Neural crest cell (in vitro differentiated cells): ENCODE data around the gene MS4A10. TPM values are rescaled to one million over a fixed set of nuclear protein-coding genes. Genes with fewer than 3 reads are reported as not detected.

Experiments
- DNase-seq: peaks from one replicate; pipeline ENCODE4 v3.0.0; 2021; ENCODE audit warnings: low read depth, mixed read lengths, low spot score
- H3K27ac Mint-ChIP-seq: one replicate; pipeline ENCODE4 v1.8.0; 2021; ENCODE audit warnings: mild to moderate bottlenecking, mixed read lengths; ENCODE audit not compliant: unreplicated experiment
- H3K27me3 Mint-ChIP-seq: 2 replicates; pipeline ENCODE4 v1.8.0; 2021; ENCODE audit warnings: low read depth, mild to moderate bottlenecking, mixed read lengths
- H3K36me3 Mint-ChIP-seq: 2 replicates; pipeline ENCODE4 v1.8.0; 2021; ENCODE audit warnings: low read depth, mild to moderate bottlenecking, mixed read lengths
- H3K4me1 Mint-ChIP-seq: 2 replicates; pipeline ENCODE4 v1.8.0; 2021; ENCODE audit warnings: mixed read lengths
- H3K4me3 Mint-ChIP-seq: one replicate; pipeline ENCODE4 v1.8.0; 2021; ENCODE audit warnings: mild to moderate bottlenecking, mixed read lengths
- H3K9me3 Mint-ChIP-seq: 2 replicates; pipeline ENCODE4 v1.8.0; 2021; ENCODE audit warnings: mixed read lengths
- CTCF ChIP-seq: fragments of 200-600 bp; sonication (generic); conservative IDR thresholded peaks from 2 replicates; pipeline ENCODE4 v1.5.0; 2021; ENCODE audit warnings: antibody characterized with exemption, mild to moderate bottlenecking
- total RNA-seq: library from RNA; stranded (reverse); gene quantifications from 2 replicates; pipeline ENCODE4 v1.2.1, GENCODE V29; 2021

Gene MS4A10
- total RNA-seq, 1 donor from 2014 or later, result not detected

GRCh38 chr11:60781981-60782316, 3.2 kb upstream of the MS4A10 start:
- no peak overlapping the region for H3K27ac Mint-ChIP-seq
- no peak overlapping the region for H3K4me3 Mint-ChIP-seq
- H3K9me3 Mint-ChIP-seq, result no peaks in the 10 kb centered on the region
- H3K27me3 Mint-ChIP-seq, result no peaks in the 10 kb centered on the region
- TF ChIP-seq CTCF, result no peak
- no peak for DNase-seq
- H3K36me3 Mint-ChIP-seq, result no peaks in the 10 kb centered on the region
- no peaks in the 10 kb centered on the region for H3K4me1 Mint-ChIP-seq

- Mint-ChIP-seq H3K9me3 (no peaks in the 10 kb centered on the region), H3K27me3 (no peaks in the 10 kb centered on the region), H3K4me1 (no peaks in the 10 kb centered on the region), H3K36me3 (no peaks in the 10 kb centered on the region), H3K27ac (no peak overlapping the region), H3K4me3 (no peak overlapping the region)
- TF ChIP-seq CTCF, result no peak
- no peak for DNase-seq
These were observed 2.6 kb upstream of the MS4A10 start for GRCh38 chr11:60782393-60783140.

- Mint-ChIP-seq H3K4me3 (no peak overlapping the region), H3K9me3 (no peaks in the 10 kb centered on the region), H3K27me3 (no peaks in the 10 kb centered on the region), H3K27ac (no peak overlapping the region), H3K36me3 (no peaks in the 10 kb centered on the region), H3K4me1 (no peaks in the 10 kb centered on the region)
- no peak for DNase-seq
- TF ChIP-seq CTCF, result no peak
These were observed 2.0 kb upstream of the MS4A10 start for GRCh38 chr11:60783141-60783484.

- no peak for TF ChIP-seq CTCF
- no peak for DNase-seq
- no peaks in the 10 kb centered on the region for H3K27me3 Mint-ChIP-seq
- H3K36me3 Mint-ChIP-seq, result no peaks in the 10 kb centered on the region
- no peaks in the 10 kb centered on the region for H3K4me1 Mint-ChIP-seq
- H3K4me3 Mint-ChIP-seq, result no peak overlapping the region
- no peak overlapping the region for H3K27ac Mint-ChIP-seq
- H3K9me3 Mint-ChIP-seq, result no peaks in the 10 kb centered on the region
These were observed 1.2 kb upstream of the MS4A10 start for GRCh38 chr11:60783911-60784310.

GRCh38 chr11:60785806-60786361, 751 bp downstream of the MS4A10 start:
- Mint-ChIP-seq H3K27ac (no peak overlapping the region), H3K9me3 (no peaks in the 10 kb centered on the region), H3K27me3 (no peaks in the 10 kb centered on the region), H3K4me1 (no peaks in the 10 kb centered on the region), H3K36me3 (no peaks in the 10 kb centered on the region), H3K4me3 (no peak overlapping the region)
- no peak for TF ChIP-seq CTCF
- DNase-seq, result no peak
